H1 (cell line): ENCODE data around the gene ADGRB2. TPM values are rescaled to one million over a fixed set of nuclear protein-coding genes. Genes with fewer than 3 reads are reported as not detected.

Experiments
- KDM4A ChIP-seq: IDR thresholded peaks from one replicate; pipeline ENCODE4 v1.7.1; 2012; ENCODE audit warnings: low read depth, mild to moderate bottlenecking, moderate library complexity, low read length, inconsistent platforms; ENCODE audit not compliant: severe bottlenecking
- RBBP5 ChIP-seq: IDR thresholded peaks from 2 replicates; pipeline ENCODE4 v1.7.1; 2012; ENCODE audit warnings: low read depth, mild to moderate bottlenecking, inconsistent platforms, low read length, moderate library complexity, borderline replicate concordance
- RFX5 ChIP-seq: IDR thresholded peaks from 2 replicates; pipeline ENCODE4 v1.6.1; 2011; ENCODE audit warnings: low read depth, low read length, improper control_type of control experiment, borderline replicate concordance
- polyA plus RNA-seq, 7 experiments: library from polyadenylated mRNA; depleted of rRNA in 3 of 7; stranded (reverse) in 5 of 7; unstranded in 2 of 7; fragments of >200 nt in 5 of 7; fragments of 200-250 nt in 2 of 7; gene quantifications; 1 replicate in 5 of 7; 2 replicates in 1 of 7; 4 replicates in 1 of 7; pipeline versions ENCODE4 v1.2.1 to v1.2.3, GENCODE V29; 2011 to 2013; ENCODE audit warnings: missing spikeins in 2 of 7, mixed read lengths in 2 of 7
- total RNA-seq: library from RNA; stranded (reverse); fragmentation: NEBNext Ultra II Directional; extraction: Animal tissue kit (Norgen Biotek cat#: 25700); gene quantifications from 2 replicates; pipeline ENCODE4 v1.2.1, GENCODE V29; 2021

The ADGRB2 gene
- total and polyA plus RNA-seq, 2 of the 8 experiments (the other 6 are each of a cell fraction or from before 2014, with no cell fraction given): 15.6 to 26.2 TPM

DNA sequence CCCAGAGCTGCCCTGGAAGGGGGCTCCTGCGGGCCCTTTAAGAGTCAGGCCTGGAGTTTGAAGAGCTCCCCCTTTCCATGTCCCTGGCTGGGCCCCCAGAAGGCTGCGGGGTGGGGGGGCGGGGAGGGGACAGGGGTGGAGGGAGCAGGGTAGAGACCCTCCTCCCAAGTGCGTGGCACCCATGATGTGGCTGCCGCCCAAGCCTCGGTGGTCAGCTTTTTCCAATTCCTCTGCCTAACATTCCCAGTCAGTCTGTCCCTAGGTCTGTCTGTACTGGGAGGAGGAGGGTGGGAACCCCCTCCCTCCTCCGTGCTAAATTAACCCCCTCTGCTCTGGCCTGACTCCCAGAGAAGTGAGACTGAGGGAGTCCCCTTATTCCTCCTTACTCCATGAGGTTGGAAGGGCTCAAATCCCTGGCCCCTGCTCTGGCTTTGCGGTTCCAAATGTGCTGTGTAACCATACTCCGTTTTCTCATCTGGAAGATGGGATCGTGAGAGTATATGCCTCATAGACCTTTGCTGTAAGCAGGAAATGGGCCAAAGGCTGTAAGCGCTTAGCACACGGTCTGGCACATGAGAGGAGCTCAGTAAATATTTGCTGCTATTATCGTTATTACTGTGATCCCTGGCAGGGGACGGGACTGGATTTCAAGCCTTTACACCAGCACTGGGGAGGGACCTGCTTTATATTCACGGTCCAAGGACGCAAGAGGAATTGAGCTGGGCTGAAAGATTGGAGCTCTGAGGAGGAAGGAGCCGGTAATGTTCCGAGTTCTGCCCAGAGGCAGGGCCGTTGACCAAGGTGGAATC is 59.7 kb downstream of the ADGRB2 start (continued):
- TF ChIP-seq KDM4A (no peak), RFX5 (no peak), RBBP5 (0 out of 2 replicates have a peak, but pooled peaks have one; percentile 2)
